ENCODE results near the gene TSPAN9.

The TSPAN9 gene

GRCh38 chr12:3289702-3290101 lies 212.5 kb downstream of the TSPAN9 start:
- DNase-seq (ENCODE audit: extremely low read depth, low read depth) = no peak
- no peak for TF ChIP-seq CTCF (IDR thresholded peaks at IDR 0.05; ENCODE audit: low read depth, low read length)

GRCh38 chr12:3291939-3292338 lies 214.8 kb downstream of the TSPAN9 start:
- no peak for DNase-seq (ENCODE audit: extremely low read depth, low read depth)
- TF ChIP-seq CTCF (IDR thresholded peaks at IDR 0.05; ENCODE audit: low read depth, low read length) = no peak

- no peak for TF ChIP-seq CTCF (IDR thresholded peaks at IDR 0.05; ENCODE audit: low read depth, low read length)
- no peak for DNase-seq (ENCODE audit: extremely low read depth, low read depth)
These were observed 215.7 kb downstream of the TSPAN9 start for GRCh38 chr12:3292677-3293412.

- DNase-seq (ENCODE audit: extremely low read depth, low read depth) = no peak
- TF ChIP-seq CTCF (IDR thresholded peaks at IDR 0.05; ENCODE audit: low read depth, low read length) = no peak
These were observed 216.4 kb downstream of the TSPAN9 start for GRCh38 chr12:3293446-3294161.

GRCh38 chr12:3294481-3294911 lies 217.3 kb downstream of the TSPAN9 start:
- no peak for TF ChIP-seq CTCF (IDR thresholded peaks at IDR 0.05; ENCODE audit: low read depth, low read length)
- no peak for DNase-seq (ENCODE audit: extremely low read depth, low read depth)

- TF ChIP-seq CTCF (IDR thresholded peaks at IDR 0.05; ENCODE audit: low read depth, low read length) = no peak
- no peak for DNase-seq (ENCODE audit: extremely low read depth, low read depth)
These were observed 218.0 kb downstream of the TSPAN9 start for GRCh38 chr12:3295225-3295624.
